Keratinocyte (primary cell): Measurements from ENCODE around the gene MSRB2. TPM values are rescaled to one million over a fixed set of nuclear protein-coding genes. Genes with fewer than 3 reads are reported as not detected.

Experiments
- DNase-seq: peaks from one replicate; pipeline ENCODE4 v3.0.0-alpha.2; 2011; ENCODE audit warnings: low read depth, missing footprints, low spot score
- FAIRE-seq: peaks from 2 replicates; lab custom pipeline; 2011; peaks lifted over from hg19 to GRCh38; lab: Jason Lieb, UNC
- H2AFZ ChIP-seq: 2 replicates; pipeline ENCODE4 v1.6.0; 2012; ENCODE audit warnings: low read length, control low read depth, inconsistent platforms; ENCODE audit not compliant: control insufficient read depth
- H3K27ac ChIP-seq: 2 replicates; pipeline ENCODE4 v1.5.1; 2011; ENCODE audit warnings: low read length; ENCODE audit not compliant: control insufficient read depth, insufficient read depth
- H3K27me3 ChIP-seq: 3 replicates; pipeline ENCODE4 v1.6.0; 2011; ENCODE audit warnings: low read length; ENCODE audit not compliant: control insufficient read depth, insufficient read depth; ENCODE audit errors: extremely low read depth
- H3K36me3 ChIP-seq, 2 experiments: 2 replicates in 1 of 2; 3 replicates in 1 of 2; pipeline ENCODE4 v1.5.1; 2011; ENCODE audit warnings: low read length in 2 of 2, mild to moderate bottlenecking in 1 of 2; ENCODE audit not compliant: control insufficient read depth in 2 of 2, insufficient read depth in 2 of 2; ENCODE audit errors: extremely low read depth in 1 of 2
- H3K4me1 ChIP-seq: 3 replicates; pipeline ENCODE4 v1.5.1; 2011; ENCODE audit warnings: low read length; ENCODE audit not compliant: control insufficient read depth, insufficient read depth; ENCODE audit errors: extremely low read depth
- H3K4me2 ChIP-seq: 3 replicates; pipeline ENCODE4 v1.6.0; 2011; ENCODE audit warnings: low read depth, low read length; ENCODE audit not compliant: control insufficient read depth, insufficient read depth; ENCODE audit errors: extremely low read depth
- H3K4me3 ChIP-seq, 3 experiments: fragments of 200-600 bp in 1 of 3; sonication (generic) in 1 of 3; 2 replicates in 2 of 3; 3 replicates in 1 of 3; pipeline ENCODE4 v1.5.1; 2011 to 2016; ENCODE audit warnings: low read length in 3 of 3, mild to moderate bottlenecking in 3 of 3, control low read depth in 2 of 3, inconsistent platforms in 1 of 3, low read depth in 1 of 3, mixed read lengths in 1 of 3, mixed run types in 1 of 3, moderate library complexity in 1 of 3; ENCODE audit not compliant: control insufficient read depth in 2 of 3, insufficient read depth in 2 of 3; ENCODE audit errors: extremely low read depth in 1 of 3
- H3K79me2 ChIP-seq: 2 replicates; pipeline ENCODE4 v1.6.0; 2012; ENCODE audit warnings: low read length; ENCODE audit not compliant: control insufficient read depth, insufficient read depth
- H3K9ac ChIP-seq: 3 replicates; pipeline ENCODE4 v1.6.0; 2011; ENCODE audit warnings: low read length; ENCODE audit not compliant: control insufficient read depth, insufficient read depth; ENCODE audit errors: extremely low read depth
- H3K9me1 ChIP-seq: 3 replicates; pipeline ENCODE4 v1.6.0; 2011; ENCODE audit warnings: low read length; ENCODE audit not compliant: control insufficient read depth, insufficient read depth; ENCODE audit errors: extremely low read depth
- H3K9me3 ChIP-seq: 2 replicates; pipeline ENCODE4 v1.5.1; 2012; ENCODE audit warnings: low read depth, low read length; ENCODE audit not compliant: control insufficient read depth
- H4K20me1 ChIP-seq: 3 replicates; pipeline ENCODE4 v1.6.0; 2011; ENCODE audit warnings: low read length; ENCODE audit not compliant: control insufficient read depth, insufficient read depth; ENCODE audit errors: extremely low read depth
- CTCF ChIP-seq, 3 experiments: IDR thresholded peaks in 1 of 3; conservative IDR thresholded peaks in 1 of 3; optimal IDR thresholded peaks in 1 of 3; 2 replicates in 2 of 3; 3 replicates in 1 of 3; pipeline versions ENCODE3 to v1.5.1; 2011; ENCODE audit warnings: low read length in 3 of 3, mild to moderate bottlenecking in 3 of 3, moderate library complexity in 2 of 3, control low read depth in 1 of 3, inconsistent platforms in 1 of 3; ENCODE audit not compliant: insufficient read depth in 2 of 3; ENCODE audit errors: extremely low read depth in 1 of 3
- EZH2 ChIP-seq: IDR thresholded peaks from one replicate; pipeline ENCODE4 v1.6.1; 2012; ENCODE audit warnings: inconsistent platforms, mild to moderate bottlenecking, low read length, moderate library complexity
- dilution Hi-C: fragments of 300-500 bp; cut with MboI; formaldehyde crosslinking; loops from one replicate; pipeline ENCODE4 v1.7.0; 2020; ENCODE audit warnings: low sequenced_read_pairs; ENCODE audit not compliant: extremely low pct_ligation_motif_present
- polyA plus RNA-seq, 5 experiments: library from polyadenylated mRNA; depleted of rRNA in 3 of 5; stranded (reverse) in 3 of 5; stranded (forward) in 1 of 5; unstranded in 1 of 5; fragments of >200 nt; gene quantifications; 1 replicate in 1 of 5; 2 replicates in 3 of 5; 3 replicates in 1 of 5; pipeline versions ENCODE4 v1.2.1 to v1.2.3, GENCODE V29; 2011 to 2012; ENCODE audit warnings: missing spikeins in 2 of 5, low read depth in 1 of 5, low replicate concordance in 1 of 5

MSRB2 gene
- polyA plus RNA-seq, 1 donor (not counting 4 experiments of a cell fraction or from before 2014, with no cell fraction given): 27.6 TPM

- Histone ChIP-seq H3K4me1 (peaks cover 11% of the 10 kb centered on the region), H3K9me1 (peaks cover 2% of the 10 kb centered on the region), H3K36me3 (no peaks in the 10 kb centered on the region), H3K27me3 (no peaks in the 10 kb centered on the region), H3K9me3 (no peaks in the 10 kb centered on the region), H3K79me2 (no peaks in the 10 kb centered on the region), H3K9ac (no peak overlapping the region), H2AFZ (no peak overlapping the region), H3K4me3 (no peak overlapping the region), H4K20me1 (no peaks in the 10 kb centered on the region), H3K27ac (no peak overlapping the region), H3K4me2 (no peak overlapping the region)
- DNase-seq (no peak), FAIRE-seq (no peak)
- dilution Hi-C loops: no loop called here
- no peak for TF ChIP-seq EZH2
- no peak for TF ChIP-seq CTCF (optimal IDR thresholded peaks at IDR 0.05 in 1 of 3, IDR thresholded peaks at IDR 0.05 in 1 of 3, conservative IDR thresholded peaks at IDR 0.05 in 1 of 3; ENCODE audit: extremely low read depth in 1 of 3, insufficient read depth in 2 of 3, low read length in 3 of 3)
These were observed 39.2 kb upstream of the MSRB2 start for GRCh38 chr10:23056186-23056579.

GRCh38 chr10:23058366-23058765 lies 37.0 kb upstream of the MSRB2 start:
- H3K9ac ChIP-seq: no peak overlapping the region
- dilution Hi-C loops: no loop called here
- no peaks in the 10 kb centered on the region for H3K9me3 ChIP-seq
- no peaks in the 10 kb centered on the region for H3K36me3 ChIP-seq
- DNase-seq: no peak
- TF ChIP-seq CTCF (optimal IDR thresholded peaks at IDR 0.05 in 1 of 3, IDR thresholded peaks at IDR 0.05 in 1 of 3, conservative IDR thresholded peaks at IDR 0.05 in 1 of 3; ENCODE audit: extremely low read depth in 1 of 3, insufficient read depth in 2 of 3, low read length in 3 of 3): no peak
- no peak for TF ChIP-seq EZH2
- H3K27me3 ChIP-seq: no peaks in the 10 kb centered on the region
- no peaks in the 10 kb centered on the region for H4K20me1 ChIP-seq
- H3K4me2 ChIP-seq: no peak overlapping the region
- no peaks in the 10 kb centered on the region for H3K79me2 ChIP-seq
- FAIRE-seq: no peak
- no peaks in the 10 kb centered on the region for H3K4me1 ChIP-seq
- no peak overlapping the region for H2AFZ ChIP-seq
- H3K27ac ChIP-seq: no peak overlapping the region
- H3K4me3 ChIP-seq: no peak overlapping the region
- peaks cover 2% of the 10 kb centered on the region for H3K9me1 ChIP-seq
